ENCODE results near the gene OCEL1.

The OCEL1 gene

DNA sequence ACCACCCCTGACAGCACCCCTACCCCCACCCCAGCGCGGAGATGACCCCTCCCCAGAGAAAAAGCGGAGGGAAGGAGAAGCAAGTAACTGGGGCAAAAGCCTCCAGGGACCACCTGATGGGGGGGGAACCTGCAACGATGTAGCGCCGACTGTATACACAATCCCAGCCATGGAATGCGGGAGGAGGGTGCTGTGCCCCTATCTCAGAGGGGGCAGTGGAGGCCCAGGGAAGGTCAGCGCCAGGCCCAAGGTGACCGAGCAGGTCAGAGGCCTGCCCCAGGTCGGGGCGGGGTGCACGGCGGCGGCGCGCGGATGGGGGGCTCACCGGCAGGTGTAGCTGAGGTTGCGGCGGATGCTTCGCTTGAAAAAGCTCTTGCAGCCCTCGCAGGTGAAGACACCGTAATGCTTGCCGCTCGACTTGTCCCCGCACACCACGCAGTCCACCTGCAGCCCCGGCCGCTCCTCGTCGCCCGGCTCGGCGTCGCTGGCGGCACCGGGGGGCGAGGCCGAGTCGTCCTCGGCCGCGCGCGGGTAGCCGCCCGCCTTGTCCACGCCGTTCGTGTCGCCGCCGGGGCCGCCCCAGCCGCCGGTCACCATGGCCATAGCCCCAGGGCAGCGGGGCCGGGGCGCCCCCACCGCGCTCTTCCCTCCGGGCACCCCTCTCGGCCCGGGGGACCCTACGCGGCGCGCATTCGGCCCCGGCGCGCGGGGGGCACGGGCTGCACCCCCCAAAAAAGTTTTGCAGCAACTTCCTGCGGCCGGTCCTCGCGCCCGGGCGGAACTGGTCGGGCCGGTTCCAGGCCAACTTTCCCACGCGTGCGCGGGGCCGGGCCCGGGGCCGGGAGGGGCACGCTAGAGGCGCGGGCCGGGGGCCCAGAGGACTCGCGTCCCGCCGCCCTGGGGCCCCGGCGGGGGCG, 18.9 kb downstream of the OCEL1 start:
- peak overlapping the region; percentile 78 to 86 for H3K4me3 ChIP-seq (ENCODE audit: low read depth in 1 of 2, low read length in 2 of 2)

GRCh38 chr19:17245535-17245984, 19.5 kb downstream of the OCEL1 start, which contains the start of gene NR2F6:
Gene NR2F6 (minus strand): TSS chr19:17245919. CDS start chr19:17245220, 699 bp downstream.
- peak within 1 kb of the TSS; percentile 53 for H3K9ac ChIP-seq (ENCODE audit: low read length)
- H3K27me3 ChIP-seq (ENCODE audit: control insufficient read depth in 1 of 2, insufficient read depth in 2 of 2, low read length in 2 of 2), result no peaks in the 10 kb centered on the region
- H3K4me1 ChIP-seq (ENCODE audit: insufficient read depth, low read length), result peaks cover 22% of the 10 kb centered on the region
- peaks cover 3% of the 10 kb centered on the region for H3K36me3 ChIP-seq (ENCODE audit: insufficient read depth, low read length)
- no peaks in the 10 kb centered on the region for H3K9me3 ChIP-seq (ENCODE audit: low read length)
- H3K27ac ChIP-seq (ENCODE audit: low read depth, low read length), result peak within 1 kb of the TSS; percentile 87
- H3K4me3 ChIP-seq (ENCODE audit: low read depth in 1 of 2, low read length in 2 of 2), result peak within 1 kb of the TSS; percentile 78 to 86

More for the DNA sequence above, 18.9 kb downstream of the OCEL1 start:
- peak overlapping the region; percentile 87 for H3K27ac ChIP-seq (ENCODE audit: low read depth, low read length)
- H3K36me3 ChIP-seq (ENCODE audit: insufficient read depth, low read length), result peaks cover 10% of the 10 kb centered on the region
- H3K27me3 ChIP-seq (ENCODE audit: control insufficient read depth in 1 of 2, insufficient read depth in 2 of 2, low read length in 2 of 2), result no peaks in the 10 kb centered on the region
- no peaks in the 10 kb centered on the region for H3K9me3 ChIP-seq (ENCODE audit: low read length)
- peak overlapping the region; percentile 53 for H3K9ac ChIP-seq (ENCODE audit: low read length)
- H3K4me1 ChIP-seq (ENCODE audit: insufficient read depth, low read length), result peaks cover 22% of the 10 kb centered on the region

- H3K9me3 ChIP-seq (ENCODE audit: low read length), result no peaks in the 10 kb centered on the region
- H3K4me1 ChIP-seq (ENCODE audit: insufficient read depth, low read length), result peaks cover 22% of the 10 kb centered on the region
- H3K4me3 ChIP-seq (ENCODE audit: low read depth in 1 of 2, low read length in 2 of 2), result peak overlapping the region; percentile 50 to 58
- no peak overlapping the region for H3K9ac ChIP-seq (ENCODE audit: low read length)
- no peaks in the 10 kb centered on the region for H3K36me3 ChIP-seq (ENCODE audit: insufficient read depth, low read length)
- H3K27ac ChIP-seq (ENCODE audit: low read depth, low read length), result peak overlapping the region; percentile 84
- no peaks in the 10 kb centered on the region for H3K27me3 ChIP-seq (ENCODE audit: control insufficient read depth in 1 of 2, insufficient read depth in 2 of 2, low read length in 2 of 2)
Observed at GRCh38 chr19:17246681-17247425, 20.8 kb downstream of the OCEL1 start.

GRCh38 chr19:17248011-17248776, 22.2 kb downstream of the OCEL1 start:
- Histone ChIP-seq H3K4me3 (ENCODE audit: low read depth in 1 of 2, low read length in 2 of 2) (no peak overlapping the region), H3K9me3 (ENCODE audit: low read length) (no peaks in the 10 kb centered on the region), H3K4me1 (ENCODE audit: insufficient read depth, low read length) (peaks cover 12% of the 10 kb centered on the region), H3K9ac (ENCODE audit: low read length) (no peak overlapping the region), H3K27me3 (ENCODE audit: control insufficient read depth in 1 of 2, insufficient read depth in 2 of 2, low read length in 2 of 2) (no peaks in the 10 kb centered on the region), H3K36me3 (ENCODE audit: insufficient read depth, low read length) (no peaks in the 10 kb centered on the region), H3K27ac (ENCODE audit: low read depth, low read length) (no peak overlapping the region)

- Histone ChIP-seq H3K4me1 (ENCODE audit: insufficient read depth, low read length) (peaks cover 9% of the 10 kb centered on the region), H3K4me3 (ENCODE audit: low read depth in 1 of 2, low read length in 2 of 2) (no peak overlapping the region), H3K9ac (ENCODE audit: low read length) (no peak overlapping the region), H3K27ac (ENCODE audit: low read depth, low read length) (no peak overlapping the region), H3K27me3 (ENCODE audit: control insufficient read depth in 1 of 2, insufficient read depth in 2 of 2, low read length in 2 of 2) (no peaks in the 10 kb centered on the region), H3K9me3 (ENCODE audit: low read length) (no peaks in the 10 kb centered on the region), H3K36me3 (ENCODE audit: insufficient read depth, low read length) (no peaks in the 10 kb centered on the region)
Observed at GRCh38 chr19:17249887-17250548, 24.0 kb downstream of the OCEL1 start.

GRCh38 chr19:17254636-17255035, 28.6 kb downstream of the OCEL1 start:
- H3K9ac ChIP-seq (ENCODE audit: low read length), result no peak overlapping the region
- no peaks in the 10 kb centered on the region for H3K9me3 ChIP-seq (ENCODE audit: low read length)
- no peaks in the 10 kb centered on the region for H3K4me1 ChIP-seq (ENCODE audit: insufficient read depth, low read length)
- no peaks in the 10 kb centered on the region for H3K36me3 ChIP-seq (ENCODE audit: insufficient read depth, low read length)
- H3K27ac ChIP-seq (ENCODE audit: low read depth, low read length), result no peak overlapping the region
- H3K4me3 ChIP-seq (ENCODE audit: low read depth in 1 of 2, low read length in 2 of 2), result no peak overlapping the region
- H3K27me3 ChIP-seq (ENCODE audit: control insufficient read depth in 1 of 2, insufficient read depth in 2 of 2, low read length in 2 of 2), result no peaks in the 10 kb centered on the region

DNA sequence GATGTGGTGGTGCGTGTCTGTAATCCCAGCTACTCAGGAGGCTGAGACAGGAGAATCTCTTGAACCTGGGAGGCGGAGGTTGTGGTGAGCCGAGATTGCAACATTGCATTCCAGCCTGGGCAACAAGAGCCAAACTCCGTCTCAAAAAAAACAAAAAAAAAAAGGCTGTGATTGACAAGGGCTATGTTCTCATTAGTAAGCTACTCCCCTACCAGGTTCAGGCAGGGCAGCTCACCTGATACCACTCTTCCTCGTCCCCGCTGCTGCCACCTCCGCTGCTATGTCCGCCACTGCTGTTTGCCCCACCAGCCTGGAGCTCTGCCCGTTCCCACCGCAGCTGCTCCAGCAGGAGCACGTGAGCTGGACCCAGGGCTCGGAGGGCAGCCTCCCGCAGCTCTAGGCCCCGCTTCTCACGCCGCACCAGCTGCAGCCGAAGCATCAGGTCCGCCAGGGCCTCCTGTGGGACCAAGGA, 29.2 kb downstream of the OCEL1 start:
- Histone ChIP-seq H3K9me3 (ENCODE audit: low read length) (no peaks in the 10 kb centered on the region), H3K27ac (ENCODE audit: low read depth, low read length) (no peak overlapping the region), H3K27me3 (ENCODE audit: control insufficient read depth in 1 of 2, insufficient read depth in 2 of 2, low read length in 2 of 2) (no peaks in the 10 kb centered on the region), H3K4me1 (ENCODE audit: insufficient read depth, low read length) (no peaks in the 10 kb centered on the region), H3K36me3 (ENCODE audit: insufficient read depth, low read length) (no peaks in the 10 kb centered on the region), H3K9ac (ENCODE audit: low read length) (no peak overlapping the region), H3K4me3 (ENCODE audit: low read depth in 1 of 2, low read length in 2 of 2) (no peak overlapping the region)

DNA sequence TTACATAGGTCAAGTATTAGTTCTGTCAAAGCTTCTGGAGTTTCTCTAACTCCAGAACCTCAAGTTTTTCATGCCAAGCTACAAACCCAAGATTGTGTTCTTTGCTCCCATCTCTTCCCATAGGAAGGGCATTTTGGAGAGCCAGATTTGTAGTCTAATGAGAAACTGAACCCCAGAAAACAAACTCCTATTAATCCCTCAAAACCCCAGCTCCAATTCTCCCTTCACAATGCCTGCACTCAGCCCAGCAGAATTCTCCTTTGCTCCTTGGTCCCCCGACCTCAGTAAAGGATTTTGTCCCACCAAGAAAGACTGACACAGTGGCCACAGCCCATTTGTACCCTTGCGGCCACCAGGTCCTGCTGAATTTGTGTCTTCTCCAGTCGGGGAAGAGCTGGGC, 30.1 kb downstream of the OCEL1 start:
- no peaks in the 10 kb centered on the region for H3K36me3 ChIP-seq (ENCODE audit: insufficient read depth, low read length)
- H3K27ac ChIP-seq (ENCODE audit: low read depth, low read length), result no peak overlapping the region
- no peaks in the 10 kb centered on the region for H3K27me3 ChIP-seq (ENCODE audit: control insufficient read depth in 1 of 2, insufficient read depth in 2 of 2, low read length in 2 of 2)
- H3K9ac ChIP-seq (ENCODE audit: low read length), result no peak overlapping the region
- H3K9me3 ChIP-seq (ENCODE audit: low read length), result no peaks in the 10 kb centered on the region
- H3K4me1 ChIP-seq (ENCODE audit: insufficient read depth, low read length), result no peaks in the 10 kb centered on the region
- H3K4me3 ChIP-seq (ENCODE audit: low read depth in 1 of 2, low read length in 2 of 2), result no peak overlapping the region

DNA sequence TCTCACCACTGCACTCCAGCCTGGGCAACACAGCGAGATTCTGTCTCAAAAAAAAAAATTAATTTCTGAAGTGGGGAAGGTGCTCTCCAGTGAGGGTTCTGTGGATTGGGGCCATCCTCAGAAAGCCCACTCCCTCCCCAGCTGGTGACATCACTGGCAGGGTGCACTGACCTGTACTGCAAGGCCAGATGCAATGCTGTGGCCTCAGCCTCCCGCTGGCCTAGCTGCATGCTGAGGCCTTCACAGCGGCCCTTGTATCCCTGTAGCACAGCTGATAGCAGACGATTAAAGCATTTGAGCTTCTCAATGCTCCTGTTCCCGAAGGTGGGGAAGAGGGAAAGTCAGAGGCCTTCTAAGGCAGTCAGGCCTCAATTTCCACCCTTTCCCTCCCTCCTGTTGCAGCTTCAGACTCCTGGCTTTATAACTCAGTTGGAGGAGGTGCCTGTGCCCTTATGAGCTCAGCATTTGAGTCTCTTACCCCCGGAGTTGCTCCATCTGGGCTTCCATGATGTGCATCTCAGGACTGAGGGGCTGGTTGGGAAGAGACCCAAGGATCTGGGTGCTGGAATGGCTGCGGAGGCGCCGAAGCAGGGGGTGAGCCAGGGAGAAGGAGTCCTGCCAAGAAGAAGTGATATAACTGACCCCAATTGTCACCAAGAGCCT, 33.2 kb downstream of the OCEL1 start:
- Histone ChIP-seq H3K27me3 (ENCODE audit: control insufficient read depth in 1 of 2, insufficient read depth in 2 of 2, low read length in 2 of 2) (no peaks in the 10 kb centered on the region), H3K36me3 (ENCODE audit: insufficient read depth, low read length) (no peaks in the 10 kb centered on the region), H3K4me1 (ENCODE audit: insufficient read depth, low read length) (no peaks in the 10 kb centered on the region), H3K9me3 (ENCODE audit: low read length) (no peaks in the 10 kb centered on the region), H3K27ac (ENCODE audit: low read depth, low read length) (no peak overlapping the region), H3K4me3 (ENCODE audit: low read depth in 1 of 2, low read length in 2 of 2) (no peak overlapping the region), H3K9ac (ENCODE audit: low read length) (no peak overlapping the region)

GRCh38 chr19:17259934-17260333, 33.9 kb downstream of the OCEL1 start:
- Histone ChIP-seq H3K27me3 (ENCODE audit: control insufficient read depth in 1 of 2, insufficient read depth in 2 of 2, low read length in 2 of 2) (no peaks in the 10 kb centered on the region), H3K4me3 (ENCODE audit: low read depth in 1 of 2, low read length in 2 of 2) (no peak overlapping the region), H3K9me3 (ENCODE audit: low read length) (no peaks in the 10 kb centered on the region), H3K27ac (ENCODE audit: low read depth, low read length) (no peak overlapping the region), H3K36me3 (ENCODE audit: insufficient read depth, low read length) (no peaks in the 10 kb centered on the region), H3K4me1 (ENCODE audit: insufficient read depth, low read length) (no peaks in the 10 kb centered on the region), H3K9ac (ENCODE audit: low read length) (no peak overlapping the region)

All from muscle layer of colon (tissue), 2 donors.